GM19455 (cell line): ENCODE data around the gene CD83.

Experiments
- ATAC-seq: cut with Tn5 transposase; IDR thresholded peaks from one replicate; pipeline ENCODE4 v1.9.1; 2021; ENCODE audit not compliant: unreplicated experiment

CD83 gene

GRCh38 chr6:14091339-14091978, 26.1 kb upstream of the CD83 start:
- no peak for ATAC-seq

GRCh38 chr6:14092316-14092715, 25.3 kb upstream of the CD83 start:
- ATAC-seq: no peak

- no peak for ATAC-seq
Measured at GRCh38 chr6:14092838-14093789, 24.5 kb upstream of the CD83 start.

- ATAC-seq: no peak
Measured at GRCh38 chr6:14094721-14095120, 22.9 kb upstream of the CD83 start.

GRCh38 chr6:14095437-14095836, 22.1 kb upstream of the CD83 start:
- peak; percentile 43 for ATAC-seq

- no peak for ATAC-seq
Measured at GRCh38 chr6:14100138-14100537, 17.4 kb upstream of the CD83 start.

GRCh38 chr6:14100966-14101365, 16.6 kb upstream of the CD83 start:
- ATAC-seq: no peak

- no peak for ATAC-seq
Measured at GRCh38 chr6:14102383-14102782, 15.2 kb upstream of the CD83 start.

- no peak for ATAC-seq
Measured at GRCh38 chr6:14105547-14105946, 12.0 kb upstream of the CD83 start.

- no peak for ATAC-seq
Measured at GRCh38 chr6:14107000-14107399, 10.6 kb upstream of the CD83 start.

- ATAC-seq: no peak
Measured at GRCh38 chr6:14107711-14108494, 9.7 kb upstream of the CD83 start.

GRCh38 chr6:14108571-14109410, 8.8 kb upstream of the CD83 start:
- peak; percentile 63 for ATAC-seq

- no peak for ATAC-seq
Measured at GRCh38 chr6:14109411-14109826, 8.2 kb upstream of the CD83 start.

- ATAC-seq: no peak
Measured at GRCh38 chr6:14110001-14110818, 7.4 kb upstream of the CD83 start.

- no peak for ATAC-seq
Measured at GRCh38 chr6:14113976-14114375, 3.6 kb upstream of the CD83 start.

- ATAC-seq: no peak
Measured at GRCh38 chr6:14118091-14118439, 493 bp downstream of the CD83 start.

- ATAC-seq: no peak
Measured at GRCh38 chr6:14118446-14118845, 874 bp downstream of the CD83 start.

GRCh38 chr6:14119784-14120183, 2.2 kb downstream of the CD83 start:
- ATAC-seq: no peak

GRCh38 chr6:14120546-14120945, 3.0 kb downstream of the CD83 start:
- ATAC-seq: no peak

- ATAC-seq: peak; percentile 52
Measured at GRCh38 chr6:14121936-14122344, 4.4 kb downstream of the CD83 start.
